Purkinje cell (primary cell): ENCODE data around the gene IL12RB2. TPM values are rescaled to one million over a fixed set of nuclear protein-coding genes. Genes with fewer than 3 reads are reported as not detected.

ENCODE experiments used
- polyA plus RNA-seq: library from polyadenylated mRNA; unstranded; fragments of >200 nt; fragmentation: Nextera tagmentation; gene quantifications from 2 replicates; pipeline ENCODE4 v1.2.1, GENCODE V29; 2014

IL12RB2 gene, protein sequence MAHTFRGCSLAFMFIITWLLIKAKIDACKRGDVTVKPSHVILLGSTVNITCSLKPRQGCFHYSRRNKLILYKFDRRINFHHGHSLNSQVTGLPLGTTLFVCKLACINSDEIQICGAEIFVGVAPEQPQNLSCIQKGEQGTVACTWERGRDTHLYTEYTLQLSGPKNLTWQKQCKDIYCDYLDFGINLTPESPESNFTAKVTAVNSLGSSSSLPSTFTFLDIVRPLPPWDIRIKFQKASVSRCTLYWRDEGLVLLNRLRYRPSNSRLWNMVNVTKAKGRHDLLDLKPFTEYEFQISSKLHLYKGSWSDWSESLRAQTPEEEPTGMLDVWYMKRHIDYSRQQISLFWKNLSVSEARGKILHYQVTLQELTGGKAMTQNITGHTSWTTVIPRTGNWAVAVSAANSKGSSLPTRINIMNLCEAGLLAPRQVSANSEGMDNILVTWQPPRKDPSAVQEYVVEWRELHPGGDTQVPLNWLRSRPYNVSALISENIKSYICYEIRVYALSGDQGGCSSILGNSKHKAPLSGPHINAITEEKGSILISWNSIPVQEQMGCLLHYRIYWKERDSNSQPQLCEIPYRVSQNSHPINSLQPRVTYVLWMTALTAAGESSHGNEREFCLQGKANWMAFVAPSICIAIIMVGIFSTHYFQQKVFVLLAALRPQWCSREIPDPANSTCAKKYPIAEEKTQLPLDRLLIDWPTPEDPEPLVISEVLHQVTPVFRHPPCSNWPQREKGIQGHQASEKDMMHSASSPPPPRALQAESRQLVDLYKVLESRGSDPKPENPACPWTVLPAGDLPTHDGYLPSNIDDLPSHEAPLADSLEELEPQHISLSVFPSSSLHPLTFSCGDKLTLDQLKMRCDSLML
- polyA plus RNA-seq = 3.8 and 4.7 TPM in 2 replicates

DNA sequence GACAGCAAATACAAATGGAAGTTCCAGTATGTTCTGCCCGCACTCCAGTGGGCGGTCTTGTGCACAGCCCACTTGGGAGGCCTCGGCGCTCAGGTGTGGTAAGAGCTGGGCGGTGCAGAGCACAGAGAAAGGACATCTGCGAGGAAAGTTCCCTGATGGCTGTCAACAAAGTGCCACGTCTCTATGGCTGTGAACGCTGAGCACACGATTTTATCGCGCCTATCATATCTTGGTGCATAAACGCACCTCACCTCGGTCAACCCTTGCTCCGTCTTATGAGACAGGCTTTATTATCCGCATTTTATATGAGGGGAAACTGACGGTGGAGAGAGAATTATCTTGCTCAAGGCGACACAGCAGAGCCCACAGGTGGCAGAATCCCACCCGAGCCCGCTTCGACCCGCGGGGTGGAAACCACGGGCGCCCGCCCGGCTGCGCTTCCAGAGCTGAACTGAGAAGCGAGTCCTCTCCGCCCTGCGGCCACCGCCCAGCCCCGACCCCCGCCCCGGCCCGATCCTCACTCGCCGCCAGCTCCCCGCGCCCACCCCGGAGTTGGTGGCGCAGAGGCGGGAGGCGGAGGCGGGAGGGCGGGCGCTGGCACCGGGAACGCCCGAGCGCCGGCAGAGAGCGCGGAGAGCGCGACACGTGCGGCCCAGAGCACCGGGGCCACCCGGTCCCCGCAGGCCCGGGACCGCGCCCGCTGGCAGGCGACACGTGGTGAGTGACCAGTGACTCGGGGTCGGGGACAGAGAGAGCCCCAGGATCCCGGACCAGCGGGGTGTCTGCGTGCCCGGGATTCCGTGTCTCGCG lies at the start of gene IL12RB2:
IL12RB2 (plus strand) TSS at position 623 of the 810 bp plus-strand sequence. CDS start 12,496 bp downstream, outside the sequence.

DNA sequence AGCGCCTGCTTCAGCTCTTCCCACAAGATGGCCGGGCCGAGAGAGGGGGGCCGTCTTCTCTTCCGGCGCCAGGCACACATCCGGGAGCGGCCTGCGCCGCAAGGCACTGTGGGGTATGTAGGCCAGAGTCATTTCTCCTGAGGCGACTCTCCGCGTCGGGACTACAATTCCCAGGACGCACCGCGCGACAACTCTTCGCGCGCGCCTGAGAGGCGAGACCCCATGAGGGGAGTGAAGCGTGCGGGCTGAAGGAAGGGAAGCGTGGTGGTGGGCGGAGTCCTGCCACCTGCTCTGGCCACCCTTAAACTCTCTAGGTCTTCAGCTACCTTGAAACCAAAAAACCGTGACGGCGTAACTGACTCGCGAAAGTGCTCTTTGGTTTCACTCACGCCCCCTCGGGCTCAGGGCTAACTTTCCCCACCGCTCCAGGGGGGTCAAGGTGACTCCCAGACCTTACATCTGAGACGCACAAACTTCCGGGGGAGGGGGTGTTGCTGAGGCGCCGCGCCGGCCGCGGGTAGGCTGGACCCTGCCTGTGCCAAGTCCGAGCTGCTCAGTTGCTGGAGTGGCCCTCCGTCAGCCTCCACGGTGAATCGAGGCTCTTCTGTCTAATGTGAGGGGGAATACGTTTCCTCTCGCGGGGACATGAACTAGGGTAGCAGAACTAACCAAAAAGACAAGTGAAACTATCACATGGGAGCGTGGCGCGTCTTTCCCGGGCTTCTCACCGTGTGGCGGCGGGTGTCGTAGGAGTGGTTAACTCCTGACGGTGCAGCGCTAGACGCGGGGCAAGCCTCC lies 122.9 kb downstream of the IL12RB2 start, which contains the start of gene SERBP1:
SERBP1 (minus strand) TSS at position 45 of the 798 bp plus-strand sequence. CDS start 102 bp downstream, outside the sequence.

Other genes starting within 250 kb of the IL12RB2 start
- not detected in 2 replicates for gene C1orf141, start 172.9 kb upstream of the IL12RB2 start, polyA plus RNA-seq
- gene IL23R, start 141.4 kb upstream of the IL12RB2 start, polyA plus RNA-seq = not detected in 2 replicates
- 33.4 and 43.9 TPM in 2 replicates for gene SERBP1, start 122.5 kb downstream of the IL12RB2 start, polyA plus RNA-seq